RWPE1 (cell line): ENCODE measurements around the gene FAM107B.

Experiments used
- CTCF ChIA-PET: fragments of 350-600 bp; sonication (Branson Sonifier 250); formaldehyde crosslinking; extraction: SDS; loops from one replicate; lab custom pipeline; 2021; lab: Yijun Ruan, JAX
- POLR2A ChIA-PET: fragments of 400-600 bp; formaldehyde crosslinking; extraction: SDS; loops from one replicate; lab custom pipeline; 2020; ENCODE audit warnings: antibody characterized with exemption; ENCODE audit not compliant: low non-redundant PET; lab: Yijun Ruan, JAX
- DNase-seq: peaks from one replicate; pipeline ENCODE4 v3.0.0; 2012; ENCODE audit warnings: low spot score
- H3K27ac ChIP-seq: fragments of 450-650 bp; 2 replicates; pipeline ENCODE4 v1.5.1; 2017
- CTCF ChIP-seq: fragments of 450-650 bp; conservative IDR thresholded peaks from 2 replicates; pipeline ENCODE4 v1.5.1; 2017; ENCODE audit warnings: low read depth, mild to moderate bottlenecking

Gene FAM107B

GRCh38 chr10:14678637-14679036 lies 96.1 kb downstream of the FAM107B start:
- ChIA-PET POLR2A (no interaction called here), CTCF (no interaction called here)
- TF ChIP-seq CTCF = no peak
- H3K27ac ChIP-seq = no peak overlapping the region
- DNase-seq = no peak

- TF ChIP-seq CTCF = no peak
- POLR2A ChIA-PET = no interaction called here
- CTCF ChIA-PET = no interaction called here
- H3K27ac ChIP-seq = no peak overlapping the region
- DNase-seq = no peak
Observed at GRCh38 chr10:14676732-14677131, 98.0 kb downstream of the FAM107B start.

- no peak for TF ChIP-seq CTCF
- no peak for DNase-seq
- ChIA-PET POLR2A (no interaction called here), CTCF (no interaction called here)
- H3K27ac ChIP-seq = no peak overlapping the region
Observed at GRCh38 chr10:14674376-14675050, 100.2 kb downstream of the FAM107B start.

- TF ChIP-seq CTCF = no peak
- CTCF ChIA-PET = interaction anchor here (0.6 kb wide), 2 partner anchors 68 to 180 kb away, joined by 3 read pairs; no protein-coding TSS in a partner anchor
- POLR2A ChIA-PET = no interaction called here
- no peak for DNase-seq
- no peak overlapping the region for H3K27ac ChIP-seq
Observed at GRCh38 chr10:14673189-14673861, 101.4 kb downstream of the FAM107B start.

GRCh38 chr10:14671386-14671831 lies 103.3 kb downstream of the FAM107B start:
- CTCF ChIA-PET = interaction anchor here (0.6 to 0.7 kb wide), 2 partner anchors 486 to 936 kb away, joined by 4 read pairs; no protein-coding TSS in a partner anchor
- POLR2A ChIA-PET = interaction anchor here (0.7 kb wide), 1 partner anchor 68 kb away, joined by 3 read pairs; no protein-coding TSS in a partner anchor
- H3K27ac ChIP-seq = no peak overlapping the region
- DNase-seq = no peak
- no peak for TF ChIP-seq CTCF

GRCh38 chr10:14670551-14671240 lies 104.0 kb downstream of the FAM107B start:
- DNase-seq = no peak
- H3K27ac ChIP-seq = no peak overlapping the region
- ChIA-PET CTCF (interaction anchor here (0.6 kb wide), 2 partner anchors 34 to 485 kb away, joined by 4 to 6 read pairs; no protein-coding TSS in a partner anchor), POLR2A (no interaction called here)
- no peak for TF ChIP-seq CTCF
